Activated T-cell treated with anti-CD3 and anti-CD28 coated beads for 4 hours (primary cell): ENCODE measurements around the gene ARL6IP5.

ENCODE experiments used
- DNase-seq: peaks from one replicate; pipeline ENCODE4 v3.0.0-alpha.2; 2020

The ARL6IP5 gene

GRCh38 chr3:69118555-69118954, 33.8 kb downstream of the ARL6IP5 start:
- DNase-seq, result no peak

GRCh38 chr3:69119138-69119537, 34.4 kb downstream of the ARL6IP5 start:
- no peak for DNase-seq

GRCh38 chr3:69119681-69120080, 34.9 kb downstream of the ARL6IP5 start:
- no peak for DNase-seq

- DNase-seq, result peak; percentile 85
These were observed 36.2 kb downstream of the ARL6IP5 start for GRCh38 chr3:69120879-69121464.

GRCh38 chr3:69121513-69121912, 36.8 kb downstream of the ARL6IP5 start:
- DNase-seq, result no peak

GRCh38 chr3:69121950-69122349, 37.2 kb downstream of the ARL6IP5 start:
- DNase-seq, result no peak

GRCh38 chr3:69122403-69122802, 37.7 kb downstream of the ARL6IP5 start, which contains the start of gene LMOD3:
Gene LMOD3, minus strand, starts transcription at chr3:69122595. Its CDS starts 209 bp downstream, at chr3:69122386.
- no peak for DNase-seq

- no peak for DNase-seq
These were observed 41.5 kb downstream of the ARL6IP5 start for GRCh38 chr3:69126216-69126615.

- DNase-seq, result no peak
These were observed 42.3 kb downstream of the ARL6IP5 start for GRCh38 chr3:69126999-69127398.

GRCh38 chr3:69128509-69128908, 43.8 kb downstream of the ARL6IP5 start:
- DNase-seq, result no peak

GRCh38 chr3:69129531-69129930, 44.8 kb downstream of the ARL6IP5 start:
- DNase-seq, result no peak

- DNase-seq, result no peak
These were observed 46.0 kb downstream of the ARL6IP5 start for GRCh38 chr3:69130689-69131088.

GRCh38 chr3:69137005-69137404, 52.3 kb downstream of the ARL6IP5 start:
- no peak for DNase-seq

GRCh38 chr3:69137412-69137811, 52.7 kb downstream of the ARL6IP5 start:
- no peak for DNase-seq

- no peak for DNase-seq
These were observed 56.6 kb downstream of the ARL6IP5 start for GRCh38 chr3:69141313-69141712.

GRCh38 chr3:69142090-69142489, 57.4 kb downstream of the ARL6IP5 start:
- DNase-seq, result no peak

- no peak for DNase-seq
These were observed 58.2 kb downstream of the ARL6IP5 start for GRCh38 chr3:69142797-69143454.

GRCh38 chr3:69143612-69144011, 58.9 kb downstream of the ARL6IP5 start:
- no peak for DNase-seq

GRCh38 chr3:69144631-69145245, 60.0 kb downstream of the ARL6IP5 start:
- DNase-seq, result no peak

- no peak for DNase-seq
These were observed 61.0 kb downstream of the ARL6IP5 start for GRCh38 chr3:69145688-69146087.

GRCh38 chr3:69149586-69149985, 64.8 kb downstream of the ARL6IP5 start:
- no peak for DNase-seq
